Suppressor macrophage treated with lipopolysaccharide for 4 hours (primary cell): Measurements from ENCODE around the gene CDK9.
"Not testable (repeated sequence)": the region's sequence is repeated elsewhere in the genome, so short reads cannot be mapped to it uniquely, and the experiment has no call there.

ENCODE experiments used
- DNase-seq: peaks from one replicate; pipeline ENCODE4 v3.0.0-alpha.2; 2020

The CDK9 gene

DNA sequence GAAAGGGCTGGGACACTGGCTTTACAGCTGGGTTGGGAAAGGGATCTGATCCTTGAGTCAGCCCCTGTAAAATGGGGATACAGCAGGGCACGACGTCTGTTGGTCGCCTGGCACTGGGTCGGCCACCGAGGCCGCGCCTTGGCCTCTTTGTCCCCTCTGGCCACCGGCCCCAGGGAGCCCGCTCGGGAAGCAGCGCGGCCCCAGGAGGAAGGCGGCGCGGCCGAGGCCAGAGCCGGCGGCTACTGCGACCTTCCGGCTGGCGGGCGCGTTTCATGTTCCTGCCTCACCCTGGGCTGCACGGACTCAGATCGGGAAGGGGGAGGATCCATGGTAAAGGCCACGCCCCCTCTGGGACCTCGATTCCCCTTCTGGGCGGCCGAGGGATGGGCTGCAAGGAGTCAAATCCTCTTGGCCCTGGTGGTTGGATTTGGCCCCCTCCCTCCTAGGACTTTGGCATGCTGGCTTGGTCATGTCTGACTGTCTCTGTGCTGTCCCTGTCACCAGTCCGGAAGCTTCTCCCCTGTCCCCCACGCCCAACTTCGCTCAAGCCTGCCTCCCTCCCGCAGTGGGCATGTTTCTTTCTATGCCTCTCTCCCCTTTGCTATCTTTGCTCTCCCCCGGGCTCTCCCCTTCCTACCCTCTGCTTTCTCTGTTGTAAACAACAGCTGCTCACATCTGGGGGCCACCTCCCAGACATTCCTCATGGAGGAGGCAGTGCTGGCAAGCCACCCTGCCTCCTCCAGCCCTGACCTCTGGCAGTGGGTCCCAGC is 42.6 kb downstream of the CDK9 start:
- peak; percentile 78 for DNase-seq

GRCh38 chr9:127829205-127829906 is 43.5 kb downstream of the CDK9 start:
- DNase-seq = no peak

DNA sequence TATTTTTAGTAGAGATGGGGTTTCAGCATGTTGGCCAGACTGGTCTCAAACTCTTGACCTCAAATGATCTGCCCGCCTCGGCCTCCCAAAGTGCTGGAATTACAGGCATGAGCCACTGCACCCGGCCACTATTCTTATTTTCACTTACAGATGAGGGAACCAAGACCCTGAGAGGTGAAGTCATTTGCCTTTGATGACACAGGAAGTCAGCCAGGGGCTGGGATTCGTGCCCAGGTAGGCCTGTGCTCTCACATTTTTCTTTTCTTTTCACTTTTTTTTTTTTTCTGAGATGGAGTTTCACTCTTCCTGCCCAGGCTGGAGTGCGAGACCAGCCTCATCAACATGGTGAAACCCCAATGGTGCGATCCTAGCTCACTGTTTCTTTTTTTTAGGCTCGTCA is 46.4 kb downstream of the CDK9 start:
- DNase-seq = no peak

DNA sequence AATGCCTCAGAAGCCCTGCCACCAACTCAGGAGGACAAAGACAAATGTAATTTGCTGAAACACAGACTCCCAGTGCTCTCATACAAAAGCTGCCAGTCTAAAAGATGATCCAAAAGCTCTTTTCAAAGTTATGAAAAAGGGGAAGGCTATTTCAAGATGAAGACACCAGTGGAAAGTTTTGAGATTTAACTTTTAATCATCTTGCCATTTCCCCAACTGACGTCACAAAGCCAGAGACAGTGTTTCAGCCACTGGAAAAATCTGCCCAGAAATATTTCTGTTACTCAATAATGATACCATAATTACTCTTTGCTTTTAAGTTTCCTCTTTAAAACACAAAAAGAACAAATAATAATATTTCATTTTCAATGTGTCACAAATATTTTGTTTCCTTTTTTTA is 47.7 kb downstream of the CDK9 start:
- DNase-seq = peak; percentile 95

GRCh38 chr9:127835991-127836516 is 50.2 kb downstream of the CDK9 start:
- DNase-seq = peak; percentile 92

DNA sequence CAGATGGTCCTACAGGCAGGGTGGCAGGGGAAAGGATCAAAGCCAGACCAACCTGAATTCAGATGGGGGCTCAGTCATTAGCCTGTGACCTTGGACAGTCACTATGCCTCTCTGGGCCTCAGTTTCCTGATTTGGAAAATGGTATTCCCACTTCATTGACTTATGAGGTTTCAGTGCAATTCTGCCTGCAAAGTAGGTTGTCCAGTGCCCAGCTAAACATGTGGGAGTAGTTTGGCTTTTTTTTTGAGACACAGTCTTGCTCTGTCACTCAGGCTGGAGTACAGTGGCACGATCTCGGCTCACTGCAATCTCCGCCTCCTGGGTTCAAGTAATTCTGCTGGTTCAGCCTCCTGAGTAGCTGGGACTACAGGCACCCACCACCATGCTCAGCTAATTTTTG is 50.7 kb downstream of the CDK9 start:
- DNase-seq = not testable (repeated sequence)

GRCh38 chr9:127837346-127837745 is 51.5 kb downstream of the CDK9 start:
- no peak for DNase-seq

DNA sequence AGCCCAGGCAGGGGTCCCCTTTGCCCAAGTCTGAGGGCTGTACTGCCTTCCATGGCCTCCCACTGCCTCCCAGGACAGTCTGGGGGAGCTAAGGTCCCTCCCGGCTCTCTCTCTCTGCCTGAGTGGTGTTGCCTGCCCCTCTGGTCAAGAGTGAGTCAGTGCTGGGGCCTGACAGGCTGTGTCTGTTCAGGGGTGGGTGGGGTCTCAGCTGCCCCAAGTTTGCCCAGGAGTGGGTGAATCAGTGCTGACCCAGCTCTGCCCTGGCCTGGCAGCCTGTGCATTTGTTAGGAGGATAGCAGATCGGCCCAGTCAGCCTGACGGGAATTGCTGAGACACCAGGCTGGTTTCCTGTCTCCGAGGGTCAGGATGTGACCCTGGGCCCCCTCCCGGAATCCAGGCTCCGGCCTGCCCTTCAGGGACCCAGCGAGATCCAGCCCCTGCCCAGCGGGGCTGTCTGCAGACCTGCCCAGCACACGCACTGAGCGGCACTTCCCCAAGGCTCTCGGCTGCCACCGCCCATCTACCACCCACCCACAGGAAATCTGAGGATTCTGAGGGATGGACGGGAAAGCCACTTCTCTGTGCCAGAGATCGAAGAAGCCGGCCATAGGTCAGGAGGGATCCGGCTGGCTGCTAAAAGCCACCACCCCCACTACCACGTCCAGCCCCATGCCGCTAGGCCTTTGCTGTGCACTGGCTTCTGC is 52.7 kb downstream of the CDK9 start:
- peak; percentile 96 for DNase-seq
